GM23248 (cell line): ENCODE data around the gene MTUS2.

Source experiments
- EZH2 ChIP-seq: fragments of 200-600 bp; sonication (generic); IDR thresholded peaks from 2 replicates; pipeline ENCODE4 v1.6.1; 2018; ENCODE audit warnings: antibody characterized with exemption, mild to moderate bottlenecking; ENCODE audit not compliant: insufficient read depth, poor library complexity, severe bottlenecking
- EZH2phosphoT487 ChIP-seq: fragments of 200-600 bp; sonication (generic); IDR thresholded peaks from 2 replicates; pipeline ENCODE4 v1.6.1; 2018; ENCODE audit warnings: antibody characterized with exemption, moderate library complexity, mild to moderate bottlenecking, low read depth; ENCODE audit not compliant: insufficient read depth

- TF ChIP-seq EZH2phosphoT487: no peak
- TF ChIP-seq EZH2: no peak
Observed at GRCh38 chr13:29355029-29355428, 534.9 kb downstream of the MTUS2 start.
